Endodermal cell (in vitro differentiated cells): ENCODE results near the gene NPEPL1. TPM values are rescaled to one million over a fixed set of nuclear protein-coding genes. Genes with fewer than 3 reads are reported as not detected.
A peak's percentile ranks its signal among the peaks of the same experiment; 100 is the strongest.

Experiments used
- DNase-seq: peaks from one replicate; pipeline ENCODE4 v3.0.0-alpha.2; 2017
- H3K27ac ChIP-seq: 2 replicates; pipeline ENCODE4 v1.5.1; 2013; ENCODE audit warnings: mild to moderate bottlenecking, low read depth, low read length, moderate library complexity
- H3K27me3 ChIP-seq: 2 replicates; pipeline ENCODE4 v1.6.1; 2013; ENCODE audit warnings: mild to moderate bottlenecking, low read length, moderate library complexity; ENCODE audit not compliant: insufficient read depth, control insufficient read depth, poor library complexity, severe bottlenecking
- H3K36me3 ChIP-seq: 2 replicates; pipeline ENCODE4 v1.7.0; 2013; ENCODE audit warnings: mild to moderate bottlenecking, low read length, moderate library complexity; ENCODE audit not compliant: control insufficient read depth, insufficient read depth
- H3K4me1 ChIP-seq: one replicate; pipeline ENCODE4 v1.7.0; 2013; ENCODE audit warnings: low read length; ENCODE audit not compliant: control insufficient read depth, insufficient read depth
- H3K4me3 ChIP-seq: 2 replicates; pipeline ENCODE4 v1.5.1; 2013; ENCODE audit warnings: mild to moderate bottlenecking, low read length, moderate library complexity
- H3K9ac ChIP-seq: 2 replicates; pipeline ENCODE4 v1.6.1; 2013; ENCODE audit warnings: mild to moderate bottlenecking, low read length, moderate library complexity; ENCODE audit not compliant: poor library complexity, severe bottlenecking; ENCODE audit errors: extremely low read depth
- H3K9me3 ChIP-seq: 2 replicates; pipeline ENCODE4 v1.6.1; 2013; ENCODE audit warnings: mild to moderate bottlenecking, low read length, moderate library complexity; ENCODE audit not compliant: control insufficient read depth
- H3K27ac Mint-ChIP-seq: 2 replicates; pipeline ENCODE4 v1.8.0; 2020; ENCODE audit warnings: mixed read lengths
- H3K27me3 Mint-ChIP-seq: 2 replicates; pipeline ENCODE4 v1.8.0; 2021; ENCODE audit warnings: mild to moderate bottlenecking, mixed read lengths; ENCODE audit not compliant: insufficient read depth
- H3K36me3 Mint-ChIP-seq: 2 replicates; pipeline ENCODE4 v1.8.0; 2020; ENCODE audit warnings: low read depth, mixed read lengths
- H3K4me1 Mint-ChIP-seq: 2 replicates; pipeline ENCODE4 v1.8.0; 2020; ENCODE audit warnings: mixed read lengths
- H3K4me3 Mint-ChIP-seq: 2 replicates; pipeline ENCODE4 v1.8.0; 2020; ENCODE audit warnings: mild to moderate bottlenecking, moderate library complexity, mixed read lengths
- H3K9me3 Mint-ChIP-seq: 2 replicates; pipeline ENCODE4 v1.8.0; 2020; ENCODE audit warnings: mild to moderate bottlenecking, mixed read lengths
- WGBS, 2 experiments: methylation state at CpG; one replicate each; pipeline versions ENCODE4 v1.1.5 to v1.1.7; 2013; ENCODE audit warnings: missing lambda C conversion rate in 2 of 2, mixed read lengths in 1 of 2; ENCODE audit not compliant: insufficient coverage in 1 of 2, insufficient read length in 1 of 2; 5-methylcytosine and 5-hydroxymethylcytosine counted together
- total RNA-seq, 2 donors: library from RNA; stranded (reverse); fragmentation: NEBNext Ultra II Directional in 1 of 2; extraction: Animal tissue kit (Norgen Biotek cat#: 25700) in 1 of 2; gene quantifications; 2 replicates in 1 of 2; 3 replicates in 1 of 2; pipeline ENCODE4 v1.2.1, GENCODE V29; 2021
- TF ChIP-seq, protein P1 (sequence below): fragments of 200-600 bp; sonication (generic); conservative IDR thresholded peaks from 2 replicates; pipeline ENCODE4 v1.5.0; 2021; ENCODE audit warnings: antibody characterized with exemption, mild to moderate bottlenecking

Gene NPEPL1
- total RNA-seq, 2 donors from 2014 or later, result 52.9 to 72.8 TPM

DNA sequence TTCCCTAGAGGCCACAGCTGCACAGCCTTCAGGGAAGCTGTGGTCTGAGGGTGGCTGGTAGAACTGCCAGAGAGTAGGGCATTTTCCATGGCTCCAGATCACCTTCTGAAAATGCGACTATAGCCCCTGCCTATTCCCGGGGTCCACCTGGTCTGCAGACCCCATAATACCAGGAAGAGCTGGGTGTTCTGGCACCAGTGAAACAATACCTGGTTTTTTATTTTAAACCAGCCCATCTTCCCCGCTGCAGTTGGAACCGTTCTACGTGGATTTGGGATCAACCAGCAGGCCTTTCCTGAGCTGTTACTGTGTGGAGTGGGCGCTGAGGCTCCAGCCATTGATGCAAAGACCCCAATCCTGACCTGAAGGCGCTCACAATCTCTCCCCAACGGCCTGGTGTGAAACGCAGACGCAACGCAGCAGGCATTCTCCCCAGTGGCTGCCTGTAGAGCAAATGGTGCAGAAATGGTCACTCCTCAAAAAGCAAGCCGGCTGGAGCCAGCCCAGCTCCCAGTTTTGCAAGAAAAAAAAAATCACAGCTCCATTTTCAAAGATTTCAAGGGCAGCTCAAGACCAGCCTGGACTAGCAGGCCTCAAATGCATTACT lies 11.3 kb downstream of the NPEPL1 start:
- Mint-ChIP-seq H3K4me3 (no peak overlapping the region), H3K27ac (no peak overlapping the region), H3K36me3 (peaks cover 56% of the 10 kb centered on the region), H3K9me3 (peaks cover 14% of the 10 kb centered on the region), H3K27me3 (no peaks in the 10 kb centered on the region), H3K4me1 (peaks cover 6% of the 10 kb centered on the region)
- Histone ChIP-seq H3K36me3 (peaks cover 55% of the 10 kb centered on the region), H3K27ac (no peak overlapping the region), H3K4me3 (no peak overlapping the region), H3K9ac (no peak overlapping the region), H3K27me3 (no peaks in the 10 kb centered on the region), H3K4me1 (no peaks in the 10 kb centered on the region), H3K9me3 (peaks cover 4% of the 10 kb centered on the region)
- no peak for DNase-seq
- WGBS, 2 experiments, result 96% methylated on average over 12 of the region's 12 CpGs
- TF ChIP-seq, protein P1, sequence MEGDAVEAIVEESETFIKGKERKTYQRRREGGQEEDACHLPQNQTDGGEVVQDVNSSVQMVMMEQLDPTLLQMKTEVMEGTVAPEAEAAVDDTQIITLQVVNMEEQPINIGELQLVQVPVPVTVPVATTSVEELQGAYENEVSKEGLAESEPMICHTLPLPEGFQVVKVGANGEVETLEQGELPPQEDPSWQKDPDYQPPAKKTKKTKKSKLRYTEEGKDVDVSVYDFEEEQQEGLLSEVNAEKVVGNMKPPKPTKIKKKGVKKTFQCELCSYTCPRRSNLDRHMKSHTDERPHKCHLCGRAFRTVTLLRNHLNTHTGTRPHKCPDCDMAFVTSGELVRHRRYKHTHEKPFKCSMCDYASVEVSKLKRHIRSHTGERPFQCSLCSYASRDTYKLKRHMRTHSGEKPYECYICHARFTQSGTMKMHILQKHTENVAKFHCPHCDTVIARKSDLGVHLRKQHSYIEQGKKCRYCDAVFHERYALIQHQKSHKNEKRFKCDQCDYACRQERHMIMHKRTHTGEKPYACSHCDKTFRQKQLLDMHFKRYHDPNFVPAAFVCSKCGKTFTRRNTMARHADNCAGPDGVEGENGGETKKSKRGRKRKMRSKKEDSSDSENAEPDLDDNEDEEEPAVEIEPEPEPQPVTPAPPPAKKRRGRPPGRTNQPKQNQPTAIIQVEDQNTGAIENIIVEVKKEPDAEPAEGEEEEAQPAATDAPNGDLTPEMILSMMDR, result no peak

- Histone ChIP-seq H3K4me1 (no peaks in the 10 kb centered on the region), H3K9ac (no peak overlapping the region), H3K27me3 (no peaks in the 10 kb centered on the region), H3K36me3 (peaks cover 43% of the 10 kb centered on the region), H3K9me3 (peaks cover 4% of the 10 kb centered on the region), H3K27ac (no peak overlapping the region), H3K4me3 (no peak overlapping the region)
- Mint-ChIP-seq H3K36me3 (peaks cover 54% of the 10 kb centered on the region), H3K4me3 (no peak overlapping the region), H3K4me1 (peaks cover 3% of the 10 kb centered on the region), H3K27me3 (no peaks in the 10 kb centered on the region), H3K27ac (no peak overlapping the region), H3K9me3 (peaks cover 14% of the 10 kb centered on the region)
- TF ChIP-seq, protein P1, result no peak
- 94 to 95% methylated on average over 13 to 14 of the region's 14 CpGs for WGBS, 2 experiments
- DNase-seq, result no peak
These were observed 12.8 kb downstream of the NPEPL1 start for GRCh38 chr20:58705208-58705926.

DNA sequence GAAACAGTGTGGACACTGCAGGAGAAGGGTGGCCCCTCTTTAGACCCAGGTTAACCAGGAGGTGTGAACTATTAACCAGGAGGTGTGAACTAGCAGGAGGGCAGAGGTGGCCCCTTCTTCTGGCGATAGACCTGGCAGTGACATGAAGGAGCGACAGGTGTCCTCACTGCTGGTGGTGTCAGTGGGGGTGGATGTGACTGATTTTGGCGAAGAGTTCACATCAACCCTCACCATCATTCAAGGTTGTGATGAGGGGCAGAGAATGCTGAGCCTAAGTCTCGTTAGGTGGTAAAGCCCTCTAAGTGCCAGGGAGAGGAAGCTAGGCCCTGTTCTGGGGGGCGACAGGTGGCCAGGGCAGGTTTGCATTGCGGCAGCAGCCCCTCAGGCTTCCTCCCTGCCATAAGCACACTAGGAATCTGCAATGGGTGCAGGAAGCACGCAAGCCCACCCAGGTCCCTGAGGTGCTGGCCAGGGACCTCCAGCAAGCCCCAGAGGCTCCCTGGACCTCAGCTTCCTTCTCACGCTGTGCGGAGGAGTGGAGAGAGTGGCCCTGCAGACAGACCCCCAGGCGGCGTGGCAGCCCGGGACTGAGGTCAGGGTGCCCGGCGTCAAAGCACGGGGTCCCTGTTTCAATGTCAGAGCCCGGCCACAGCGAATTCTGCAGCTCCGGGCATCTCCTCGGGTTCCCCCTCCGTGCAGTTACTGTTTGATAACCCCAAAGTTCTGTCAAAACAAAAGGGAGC lies 13.7 kb downstream of the NPEPL1 start:
- no peak overlapping the region for H3K4me3 ChIP-seq
- H3K4me1 ChIP-seq, result no peaks in the 10 kb centered on the region
- H3K9ac ChIP-seq, result no peak overlapping the region
- Mint-ChIP-seq H3K36me3 (peaks cover 50% of the 10 kb centered on the region), H3K9me3 (peaks cover 14% of the 10 kb centered on the region), H3K4me3 (no peak overlapping the region), H3K27ac (no peak overlapping the region), H3K4me1 (no peaks in the 10 kb centered on the region), H3K27me3 (no peaks in the 10 kb centered on the region)
- H3K27me3 ChIP-seq, result no peaks in the 10 kb centered on the region
- H3K27ac ChIP-seq, result no peak overlapping the region
- TF ChIP-seq, protein P1, result no peak
- WGBS, 2 experiments, result 88 to 89% methylated on average over 12 to 18 of the region's 20 CpGs
- H3K9me3 ChIP-seq, result peaks cover 4% of the 10 kb centered on the region
- peaks cover 43% of the 10 kb centered on the region for H3K36me3 ChIP-seq
- peak; percentile 41 for DNase-seq
